22Rv1 (cell line): Measurements from ENCODE around the gene TBC1D5.

Source experiments
- ZFX ChIP-seq: fragments of 450-650 bp; IDR thresholded peaks from 2 replicates; pipeline ENCODE4 v1.6.1; 2017; ENCODE audit warnings: antibody characterized with exemption, borderline replicate concordance
- TF ChIP-seq, protein P1 (sequence below): fragments of 450-650 bp; IDR thresholded peaks from 2 replicates; pipeline ENCODE4 v1.5.1; 2017; ENCODE audit warnings: mild to moderate bottlenecking

DNA sequence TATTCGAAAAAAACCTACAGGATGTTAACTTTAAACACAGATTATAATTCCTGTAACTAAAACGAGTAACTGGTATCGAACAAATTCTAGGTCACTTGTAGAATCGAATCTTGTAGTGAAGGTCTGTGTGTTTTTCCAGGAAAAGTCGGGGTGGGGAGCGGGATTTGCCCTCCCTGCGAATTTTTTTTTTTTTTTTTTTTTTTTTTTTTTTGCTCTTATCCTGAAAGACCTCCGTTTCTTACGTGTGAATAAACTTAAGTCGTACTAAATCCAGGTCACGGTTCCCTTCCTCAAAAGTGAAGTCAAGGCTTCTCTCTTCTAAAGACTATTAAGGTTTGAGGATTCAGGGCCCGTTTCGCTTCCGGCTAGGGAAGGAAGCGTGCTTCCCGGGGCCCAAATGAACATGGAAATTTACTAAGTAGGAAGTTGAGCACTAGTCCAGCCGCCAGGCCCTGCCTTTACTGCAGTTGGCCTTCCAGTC, 770 bp downstream of the TBC1D5 start:
- TF ChIP-seq, protein P1, sequence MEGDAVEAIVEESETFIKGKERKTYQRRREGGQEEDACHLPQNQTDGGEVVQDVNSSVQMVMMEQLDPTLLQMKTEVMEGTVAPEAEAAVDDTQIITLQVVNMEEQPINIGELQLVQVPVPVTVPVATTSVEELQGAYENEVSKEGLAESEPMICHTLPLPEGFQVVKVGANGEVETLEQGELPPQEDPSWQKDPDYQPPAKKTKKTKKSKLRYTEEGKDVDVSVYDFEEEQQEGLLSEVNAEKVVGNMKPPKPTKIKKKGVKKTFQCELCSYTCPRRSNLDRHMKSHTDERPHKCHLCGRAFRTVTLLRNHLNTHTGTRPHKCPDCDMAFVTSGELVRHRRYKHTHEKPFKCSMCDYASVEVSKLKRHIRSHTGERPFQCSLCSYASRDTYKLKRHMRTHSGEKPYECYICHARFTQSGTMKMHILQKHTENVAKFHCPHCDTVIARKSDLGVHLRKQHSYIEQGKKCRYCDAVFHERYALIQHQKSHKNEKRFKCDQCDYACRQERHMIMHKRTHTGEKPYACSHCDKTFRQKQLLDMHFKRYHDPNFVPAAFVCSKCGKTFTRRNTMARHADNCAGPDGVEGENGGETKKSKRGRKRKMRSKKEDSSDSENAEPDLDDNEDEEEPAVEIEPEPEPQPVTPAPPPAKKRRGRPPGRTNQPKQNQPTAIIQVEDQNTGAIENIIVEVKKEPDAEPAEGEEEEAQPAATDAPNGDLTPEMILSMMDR = no peak
- TF ChIP-seq ZFX = no peak
